PC-3 (cell line): ENCODE measurements around the gene GOT2. TPM values are rescaled to one million over a fixed set of nuclear protein-coding genes. Genes with fewer than 3 reads are reported as not detected.

Experiments used
- ATAC-seq: fragments of 200-7000 bp; cut with Tn5 transposase; 2 replicates; pipeline ENCODE4 v1.9.1; 2020; ENCODE audit warnings: mild to moderate bottlenecking, moderate library complexity
- BruUV-seq: library from RNA; stranded (reverse); fragments of 400-500 nt; replicated peaks from 2 replicates; lab custom pipeline; 2021; lab: Mats Ljungman, UMichigan
- CTCF ChIA-PET: fragments of 300-600 bp; sonication (Branson Sonifier 250); formaldehyde crosslinking; loops from one replicate; lab custom pipeline; 2022; ENCODE audit warnings: antibody characterized with exemption; lab: Charles Lee
- POLR2A ChIA-PET: fragments of 300-600 bp; sonication (Branson Sonifier 250); formaldehyde crosslinking; loops from one replicate; lab custom pipeline; 2022; ENCODE audit warnings: antibody characterized with exemption; ENCODE audit not compliant: unreplicated experiment; lab: Charles Lee
- DNase-seq: peaks from one replicate; pipeline ENCODE4 v3.0.0-alpha.2; 2015
- H2AFZ ChIP-seq: fragments of 300-600 bp; sonication (generic); 2 replicates; pipeline ENCODE4 v1.6.0; 2016; ENCODE audit warnings: antibody characterized with exemption, low read length
- H3F3A ChIP-seq: fragments of 300-600 bp; sonication (generic); one replicate; pipeline ENCODE4 v1.6.0; 2017; ENCODE audit warnings: antibody characterized with exemption, low read length, control low read depth, mild to moderate bottlenecking; ENCODE audit not compliant: unreplicated experiment
- H3K27ac ChIP-seq: fragments of 300-600 bp; sonication (generic); 2 replicates; pipeline ENCODE4 v1.5.1; 2016; ENCODE audit warnings: mild to moderate bottlenecking, low read length
- H3K27me3 ChIP-seq: fragments of 300-600 bp; sonication (generic); 2 replicates; pipeline ENCODE4 v1.6.1; 2016; ENCODE audit warnings: low read length, mixed read lengths
- H3K36me3 ChIP-seq: fragments of 300-600 bp; sonication (generic); 2 replicates; pipeline ENCODE4 v1.6.1; 2016; ENCODE audit warnings: low read depth, mixed run types, low read length, mixed read lengths
- H3K4me1 ChIP-seq: fragments of 300-600 bp; sonication (generic); 2 replicates; pipeline ENCODE4 v1.5.1; 2016; ENCODE audit warnings: low read length; ENCODE audit not compliant: insufficient read depth
- H3K4me2 ChIP-seq: fragments of 300-600 bp; sonication (generic); 2 replicates; pipeline ENCODE4 v1.6.0; 2016; ENCODE audit warnings: low read length
- H3K4me3 ChIP-seq: fragments of 300-600 bp; sonication (generic); 2 replicates; pipeline ENCODE4 v1.5.1; 2016; ENCODE audit warnings: mild to moderate bottlenecking, low read length, mixed read lengths
- H3K79me2 ChIP-seq: fragments of 300-600 bp; sonication (generic); 2 replicates; pipeline ENCODE4 v1.6.1; 2017; ENCODE audit warnings: low read length, mixed read lengths
- H3K9ac ChIP-seq: fragments of 300-600 bp; sonication (generic); 2 replicates; pipeline ENCODE4 v1.6.0; 2016; ENCODE audit warnings: mild to moderate bottlenecking, low read length
- H3K9me2 ChIP-seq: fragments of 300-600 bp; sonication (generic); replicated peaks from 2 replicates; pipeline ENCODE4 v1.6.1; 2016; ENCODE audit warnings: mixed run types, low read length, mixed read lengths
- H3K9me3 ChIP-seq: fragments of 300-600 bp; sonication (generic); 2 replicates; pipeline ENCODE4 v1.6.1; 2016; ENCODE audit warnings: low read length, mixed read lengths
- H4K20me1 ChIP-seq: fragments of 300-600 bp; sonication (generic); 2 replicates; pipeline ENCODE4 v1.6.1; 2016; ENCODE audit warnings: low read length, mixed read lengths
- CTCF ChIP-seq: fragments of 300-600 bp; sonication (generic); conservative IDR thresholded peaks from 2 replicates; pipeline ENCODE4 v1.5.1; 2017; ENCODE audit warnings: antibody characterized with exemption, low read depth, mild to moderate bottlenecking, low read length
- EZH2 ChIP-seq: fragments of 300-600 bp; sonication (generic); IDR thresholded peaks from one replicate; pipeline ENCODE4 v1.6.1; 2017; ENCODE audit warnings: antibody characterized with exemption, mild to moderate bottlenecking, low read length; ENCODE audit not compliant: unreplicated experiment
- EZH2phosphoT487 ChIP-seq: fragments of 300-600 bp; sonication (generic); IDR thresholded peaks from 2 replicates; pipeline ENCODE4 v1.6.1; 2018; ENCODE audit warnings: mild to moderate bottlenecking, antibody characterized with exemption, low read length, borderline replicate concordance
- intact Hi-C: fragments of 100-400 bp; cut with micrococcal nuclease; formaldehyde crosslinking; loops from 2 replicates; pipeline ENCODE4 v1.9.0; 2023
- total RNA-seq: library from RNA; depleted of rRNA; stranded (reverse); fragments of >200 nt; gene quantifications from 2 replicates; pipeline ENCODE4 v1.2.3, GENCODE V29; 2014

GOT2 gene
- total RNA-seq, 1 experiment from 2014 or later, result 83.6 TPM

DNA sequence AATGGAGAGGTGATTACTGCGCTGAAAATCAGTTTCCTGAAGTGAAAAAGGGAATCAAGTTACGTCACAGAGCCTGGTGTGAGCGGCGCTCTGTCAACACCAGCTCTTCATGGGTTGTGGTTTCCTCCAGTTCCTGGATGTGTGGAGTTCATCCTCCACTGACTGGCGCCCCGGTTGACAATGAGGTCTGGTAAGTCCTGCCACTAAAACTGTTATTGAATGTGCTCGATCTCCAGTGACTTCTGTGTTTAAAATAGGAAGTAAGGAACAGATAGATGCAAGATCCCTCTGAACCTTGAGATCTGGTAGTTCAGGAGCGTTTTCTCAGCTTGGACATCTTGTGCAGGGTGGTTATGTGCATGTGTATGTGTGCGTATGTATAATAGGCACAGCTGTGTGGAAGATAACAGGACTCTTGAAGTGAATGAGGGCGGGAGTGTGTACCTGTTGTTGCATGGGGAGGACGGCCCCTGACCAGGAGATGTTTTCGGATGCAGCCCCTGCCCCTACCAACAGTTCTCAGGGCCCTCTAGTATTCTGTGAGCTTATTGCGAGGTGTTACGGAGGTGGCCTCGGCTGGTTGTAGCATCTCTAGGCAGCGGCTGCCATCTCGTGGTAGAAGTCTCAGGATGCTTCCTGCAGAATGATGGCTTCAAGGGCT lies 22.0 kb upstream of the GOT2 start:
- Histone ChIP-seq H2AFZ (no peak overlapping the region), H3K4me3 (no peak overlapping the region), H3K9ac (no peak overlapping the region), H3K9me3 (no peaks in the 10 kb centered on the region), H3K9me2 (no peaks in the 10 kb centered on the region), H3K4me2 (peak overlapping the region; percentile 51), H3K4me1 (no peaks in the 10 kb centered on the region), H3K27me3 (no peaks in the 10 kb centered on the region; the same call in 1 of the 2 replicates), H3K27ac (no peak overlapping the region), H3F3A (no peaks in the 10 kb centered on the region), H3K79me2 (no peaks in the 10 kb centered on the region), H3K36me3 (no peaks in the 10 kb centered on the region), H4K20me1 (no peaks in the 10 kb centered on the region)
- intact Hi-C loops, result loop anchor here (1.0 to 2.0 kb wide), 2 partner anchors 78 to 243 kb away; no protein-coding TSS in a partner anchor
- no TSS peak for BruUV-seq
- CTCF ChIA-PET, result interaction anchor here (0.5 to 1.3 kb wide), 4 partner anchors 72 to 95 kb away, joined by 8 to 17 read pairs (median 10); partner anchors contain the start of gene SLC38A7
- TF ChIP-seq EZH2phosphoT487 (no peak), CTCF (peak; percentile 71)
- DNase-seq (peak; percentile 74), ATAC-seq (peak; percentile 98)
- POLR2A ChIA-PET, result no interaction called here

- Histone ChIP-seq H3K4me1 (no peaks in the 10 kb centered on the region), H2AFZ (no peak overlapping the region), H3K36me3 (no peaks in the 10 kb centered on the region), H3K27me3 (no peaks in the 10 kb centered on the region; the same call in 1 of the 2 replicates), H3K9me3 (no peaks in the 10 kb centered on the region), H4K20me1 (no peaks in the 10 kb centered on the region), H3K9ac (no peak overlapping the region), H3K79me2 (no peaks in the 10 kb centered on the region), H3F3A (no peaks in the 10 kb centered on the region), H3K4me3 (no peak overlapping the region), H3K4me2 (no peak overlapping the region), H3K9me2 (no peaks in the 10 kb centered on the region), H3K27ac (no peak overlapping the region)
- no peak for DNase-seq
- intact Hi-C loops, result no loop called here
- POLR2A ChIA-PET, result no interaction called here
- ATAC-seq, result no peak
- TF ChIP-seq EZH2, result no peak
- no peak for TF ChIP-seq CTCF
- TF ChIP-seq EZH2phosphoT487, result no peak
- CTCF ChIA-PET, result no interaction called here
- no TSS peak for BruUV-seq
These were observed 19.6 kb upstream of the GOT2 start for GRCh38 chr16:58753711-58754134.

- DNase-seq, result no peak
- Histone ChIP-seq H3K4me2 (no peak overlapping the region), H3K27ac (no peak overlapping the region), H3K4me1 (no peaks in the 10 kb centered on the region), H4K20me1 (no peaks in the 10 kb centered on the region), H2AFZ (no peak overlapping the region), H3K4me3 (no peak overlapping the region), H3K36me3 (no peaks in the 10 kb centered on the region), H3K79me2 (no peaks in the 10 kb centered on the region), H3K9me2 (no peaks in the 10 kb centered on the region), H3F3A (no peaks in the 10 kb centered on the region), H3K27me3 (no peaks in the 10 kb centered on the region), H3K9ac (no peak overlapping the region), H3K9me3 (no peaks in the 10 kb centered on the region)
- TF ChIP-seq EZH2phosphoT487, result no peak
- TF ChIP-seq CTCF, result no peak
- no peak for TF ChIP-seq EZH2
- no TSS peak for BruUV-seq
- CTCF ChIA-PET, result no interaction called here
- POLR2A ChIA-PET, result no interaction called here
- no peak for ATAC-seq
- intact Hi-C loops, result no loop called here
These were observed 10.4 kb upstream of the GOT2 start for GRCh38 chr16:58744497-58744896.
